Muscle of back (tissue), 11 donors: ENCODE measurements around the gene RXRB. TPM values are rescaled to one million over a fixed set of nuclear protein-coding genes. Genes with fewer than 3 reads are reported as not detected.

Source experiments
- DNase-seq, 3 donors: peaks; one replicate each; pipeline versions ENCODE4 v3.0.0 to v3.0.0-alpha.2; 2013
- polyA plus RNA-seq, 10 donors: library from polyadenylated mRNA; unstranded; fragments of 120-200 nt; gene quantifications; one replicate each; pipeline ENCODE4 v1.2.1, GENCODE V29; 2013; ENCODE audit not compliant: insufficient read length in 10 of 10

RXRB gene
- polyA plus RNA-seq, 10 donors = 31.9 to 49.0 (median 37.8) TPM

DNA sequence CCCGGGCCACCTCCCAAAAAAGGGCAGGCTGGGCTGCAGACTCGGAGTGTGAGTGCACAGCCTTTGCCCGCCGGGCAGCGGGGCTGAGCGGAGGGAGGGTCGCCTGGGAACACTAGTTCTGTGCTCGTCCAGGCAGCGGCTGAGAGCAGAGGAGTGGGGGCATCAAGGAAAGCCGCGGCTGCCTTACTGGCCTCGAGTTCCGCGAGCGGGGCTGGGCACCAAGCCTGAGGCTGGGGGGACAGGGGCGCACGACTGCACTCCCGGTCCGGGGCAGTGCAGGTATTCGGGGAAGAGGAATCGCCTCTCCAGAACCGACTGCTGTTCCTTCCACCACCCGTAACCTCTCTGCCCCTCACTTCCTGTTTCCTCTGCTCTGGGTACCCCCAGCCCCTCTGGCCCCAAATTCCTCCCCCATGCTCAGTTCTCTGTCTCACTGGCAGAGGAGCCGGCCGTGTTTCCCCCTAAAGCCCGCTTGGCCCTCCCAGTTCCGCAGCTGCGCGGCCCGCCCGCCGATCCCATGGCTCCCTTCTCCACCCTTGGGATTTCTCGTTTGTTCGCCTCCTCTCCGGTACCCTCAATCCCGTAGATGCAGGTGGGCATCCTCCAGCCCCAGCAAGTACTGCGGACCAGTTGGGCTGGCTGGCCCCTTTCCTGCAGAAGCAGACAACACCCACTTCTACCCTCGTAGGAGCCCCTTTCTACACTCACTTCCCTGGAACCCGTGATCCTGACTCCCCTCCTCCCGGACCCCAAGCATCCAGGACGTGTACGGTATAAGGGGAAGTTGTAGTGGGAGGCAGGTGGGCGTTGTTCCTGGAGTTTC, 12.9 kb upstream of the RXRB start:
- DNase-seq = peak in 1 of 3 donors; percentile 75

DNA sequence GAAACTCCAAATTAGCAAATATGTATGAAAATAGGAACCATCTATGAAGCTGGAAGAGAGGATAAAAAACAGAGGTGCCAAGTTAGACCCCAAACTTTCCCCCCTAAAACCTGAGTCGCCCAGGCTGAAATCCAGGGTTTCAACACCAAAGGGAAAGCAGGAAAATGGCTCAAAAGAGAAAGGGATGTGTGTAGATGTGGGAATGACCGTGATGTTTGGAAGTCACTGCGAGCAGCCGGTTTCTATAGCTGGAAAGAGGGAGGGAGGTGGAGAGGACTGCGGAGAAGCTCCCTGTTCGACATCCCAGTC, 12.3 kb upstream of the RXRB start:
- no peak for DNase-seq

DNA sequence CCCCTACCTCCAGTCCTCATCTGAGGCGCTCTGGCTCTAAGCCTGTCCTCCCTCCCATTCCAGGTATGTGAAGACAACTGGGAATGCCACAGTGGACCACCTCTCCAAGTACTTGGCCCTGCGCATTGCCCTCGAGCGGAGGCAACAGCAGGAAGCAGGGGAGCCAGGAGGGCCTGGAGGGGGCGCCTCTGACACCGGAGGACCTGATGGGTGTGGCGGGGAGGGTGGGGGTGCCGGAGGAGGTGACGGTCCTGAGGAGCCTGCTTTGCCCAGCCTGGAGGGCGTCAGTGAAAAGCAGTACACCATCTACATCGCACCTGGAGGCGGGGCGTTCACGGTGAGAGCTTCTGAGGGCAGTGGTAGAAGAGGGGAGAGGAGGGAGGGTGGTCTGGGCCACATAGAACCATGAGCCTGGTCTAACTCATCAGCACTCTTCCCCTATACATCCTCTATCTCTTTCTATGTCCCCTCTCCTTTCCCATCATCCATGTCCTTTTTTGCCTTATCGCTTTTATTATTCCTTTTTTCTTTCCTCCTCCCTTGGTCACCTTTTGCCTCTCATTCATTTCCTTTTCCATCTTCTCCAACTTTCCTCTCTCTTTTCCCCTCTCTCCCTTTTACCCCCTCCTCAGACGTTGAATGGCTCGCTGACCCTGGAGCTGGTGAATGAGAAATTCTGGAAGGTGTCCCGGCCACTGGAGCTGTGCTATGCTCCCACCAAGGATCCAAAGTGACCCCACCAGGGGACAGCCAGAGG, 11.4 kb upstream of the RXRB start:
- DNase-seq = no peak

DNA sequence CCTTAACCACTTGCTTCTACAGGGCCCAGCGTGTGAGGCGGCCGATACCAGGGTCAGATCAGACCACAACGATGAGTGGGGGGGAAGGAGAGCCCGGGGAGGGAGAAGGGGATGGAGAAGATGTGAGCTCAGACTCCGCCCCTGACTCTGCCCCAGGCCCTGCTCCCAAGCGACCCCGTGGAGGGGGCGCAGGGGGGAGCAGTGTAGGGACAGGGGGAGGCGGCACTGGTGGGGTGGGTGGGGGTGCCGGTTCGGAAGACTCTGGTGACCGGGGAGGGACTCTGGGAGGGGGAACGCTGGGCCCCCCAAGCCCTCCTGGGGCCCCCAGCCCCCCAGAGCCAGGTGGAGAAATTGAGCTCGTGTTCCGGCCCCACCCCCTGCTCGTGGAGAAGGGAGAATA, 10.7 kb upstream of the RXRB start:
- no peak for DNase-seq

DNA sequence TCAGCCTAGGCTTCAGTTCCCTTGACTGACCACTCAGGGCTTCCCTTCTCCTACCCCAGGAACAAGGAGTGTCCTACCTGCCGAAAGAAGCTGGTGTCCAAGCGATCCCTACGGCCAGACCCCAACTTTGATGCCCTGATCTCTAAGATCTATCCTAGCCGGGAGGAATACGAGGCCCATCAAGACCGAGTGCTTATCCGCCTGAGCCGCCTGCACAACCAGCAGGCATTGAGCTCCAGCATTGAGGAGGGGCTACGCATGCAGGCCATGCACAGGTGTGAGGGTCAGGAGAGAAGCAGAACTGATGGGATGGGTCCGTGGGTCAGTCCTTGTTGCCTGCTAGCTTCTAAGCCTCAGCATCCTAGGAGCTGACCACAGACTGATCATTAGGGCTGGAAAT, 9.4 kb upstream of the RXRB start:
- no peak for DNase-seq

DNA sequence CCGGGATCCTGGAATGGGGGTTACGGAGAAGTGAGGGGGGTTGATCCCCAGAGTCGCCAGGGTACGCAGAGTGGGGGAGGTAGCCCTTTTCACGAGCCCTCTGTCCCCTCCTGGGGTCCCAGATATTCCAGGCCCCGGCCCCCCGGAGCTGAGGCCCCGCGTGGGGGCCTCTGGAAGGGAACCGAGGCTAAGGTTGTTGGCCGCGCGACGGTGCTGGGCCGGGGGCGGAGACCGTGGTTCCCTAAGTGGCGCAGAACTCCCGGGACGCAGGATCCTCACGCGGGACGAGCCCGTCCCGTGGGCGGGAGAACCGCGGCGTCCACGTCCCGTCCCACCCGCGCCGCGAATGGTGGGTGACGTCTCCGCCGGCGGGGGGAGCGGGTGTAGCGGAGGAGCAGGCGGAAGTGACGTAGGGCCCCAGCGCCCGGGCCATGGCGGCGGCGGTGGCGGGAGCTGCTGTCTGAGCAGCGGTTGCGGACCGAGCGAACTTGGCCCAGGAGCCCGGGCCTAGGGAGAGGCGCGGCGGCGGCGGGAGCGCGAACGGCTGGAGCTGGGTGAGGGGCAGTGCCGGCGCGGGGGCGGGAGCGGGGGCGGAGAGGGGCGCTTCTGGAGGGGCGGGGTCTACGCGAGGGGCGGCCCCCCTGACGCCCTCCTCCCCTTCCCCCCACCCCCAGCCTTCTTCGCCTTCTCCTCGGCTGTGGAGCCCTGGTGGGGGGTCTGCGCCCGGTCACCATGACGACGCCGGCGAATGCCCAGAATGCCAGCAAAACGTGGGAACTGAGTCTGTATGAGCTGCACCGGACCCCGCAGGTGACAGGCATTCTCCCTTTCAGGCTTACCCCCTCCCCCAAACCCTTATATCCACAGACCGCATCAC, 7.9 kb upstream of the RXRB start, which contains the start of gene RING1:
Gene RING1, plus strand, starts transcription at position 410 of the 877 bp plus-strand sequence. Its CDS starts 323 bp downstream, at position 733.
- peak; percentile 75 to 96 (median 89) for DNase-seq

DNA sequence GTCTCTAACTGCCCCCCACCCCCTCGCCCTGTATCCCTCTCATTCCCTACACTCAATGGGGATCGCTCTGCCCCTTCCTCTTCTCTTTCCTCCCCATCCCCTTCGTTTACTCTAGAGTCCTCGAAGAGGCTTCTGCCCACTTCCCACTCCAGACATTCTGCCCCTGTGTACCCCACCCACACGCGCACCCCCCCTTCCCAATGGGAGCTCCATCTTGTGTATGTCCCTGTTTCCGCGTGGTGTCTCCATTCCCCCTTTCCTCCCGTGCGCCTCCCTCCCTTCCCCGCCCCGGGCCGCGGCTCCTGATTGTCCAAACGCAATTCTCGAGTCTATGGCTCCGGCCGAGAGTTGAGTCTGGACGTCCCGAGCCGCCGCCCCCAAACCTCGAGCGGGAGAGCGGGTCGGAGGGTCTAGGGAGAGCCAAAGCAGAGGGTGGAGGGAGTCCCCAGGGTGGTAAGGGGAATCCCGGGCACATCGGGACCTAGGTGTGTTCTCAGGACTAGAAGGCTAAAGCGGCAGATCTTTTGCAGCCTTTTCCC, 7.2 kb upstream of the RXRB start:
- peak; percentile 41 to 89 (median 68) for DNase-seq

DNA sequence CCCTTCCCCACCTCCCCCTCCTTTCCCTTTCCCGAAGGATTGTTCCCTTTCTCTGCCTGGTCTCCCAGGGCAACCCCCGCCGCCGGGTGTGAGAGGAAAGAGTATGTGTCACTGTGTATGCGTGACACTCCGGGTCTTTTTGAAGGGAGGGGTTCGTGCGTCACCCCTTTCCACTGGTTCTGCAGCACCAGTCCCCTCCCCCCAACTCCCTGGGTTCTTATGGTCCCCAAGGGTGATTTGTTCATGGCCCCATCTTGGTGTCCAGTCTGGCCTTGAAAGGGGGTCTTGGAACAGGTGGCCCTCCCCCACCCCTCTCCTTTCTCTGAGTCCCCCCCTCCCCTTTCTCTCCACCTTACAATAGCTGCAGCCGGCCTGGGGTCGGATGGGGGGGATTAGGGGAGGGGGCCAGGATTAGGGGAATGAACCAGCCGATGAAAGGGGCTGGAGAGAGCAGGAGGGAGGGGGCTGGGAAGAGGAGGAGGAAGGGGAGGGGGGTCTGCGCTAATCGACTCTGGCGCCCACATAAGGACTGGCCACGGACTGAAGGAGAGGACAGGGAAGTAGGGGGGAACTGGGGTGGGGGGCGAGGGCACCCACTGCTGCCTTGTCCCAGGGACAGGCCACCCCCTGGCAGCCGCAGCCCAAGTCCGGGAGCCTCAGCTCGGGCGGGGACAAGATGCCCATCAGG, 6.5 kb upstream of the RXRB start:
- no peak for DNase-seq

DNA sequence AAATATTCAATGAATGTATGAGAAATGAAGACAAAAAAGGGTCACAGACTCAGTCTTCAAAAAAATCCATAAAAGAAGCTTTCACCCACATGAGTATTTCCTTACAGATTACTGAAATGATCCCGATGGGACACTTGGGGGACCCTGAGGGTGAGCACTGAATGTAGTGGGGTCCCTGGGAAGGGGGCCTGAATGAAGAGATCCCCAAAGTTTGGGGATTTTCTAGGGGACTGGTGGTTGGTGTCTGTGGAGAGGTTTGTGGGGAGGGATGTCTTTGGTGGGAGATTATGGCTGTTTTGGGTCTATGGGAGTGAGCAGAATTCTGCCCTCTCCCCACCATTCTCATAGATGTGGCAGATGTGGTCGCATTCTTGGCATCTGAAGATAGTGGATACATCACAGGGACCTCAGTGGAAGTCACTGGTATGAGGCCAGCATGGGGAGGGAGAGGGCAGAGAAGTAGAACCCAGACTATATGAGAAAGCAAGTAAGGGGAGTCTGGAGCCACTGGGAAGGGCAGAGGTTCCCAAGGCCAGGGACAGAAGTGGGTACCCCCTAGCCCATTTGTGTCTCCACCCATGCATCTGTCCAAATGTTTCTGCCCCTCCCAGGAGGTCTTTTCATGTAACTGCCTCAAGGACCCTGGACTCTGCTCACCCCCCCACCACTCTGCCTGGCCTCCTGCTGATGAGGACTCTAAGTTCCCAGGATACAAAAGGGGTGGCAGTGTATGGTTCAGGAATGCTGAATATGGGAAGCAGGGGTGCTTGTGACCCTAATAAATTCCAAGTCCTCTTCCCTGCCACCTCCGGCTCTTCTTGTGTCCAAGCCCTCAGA, 5.8 kb upstream of the RXRB start:
- no peak for DNase-seq

DNA sequence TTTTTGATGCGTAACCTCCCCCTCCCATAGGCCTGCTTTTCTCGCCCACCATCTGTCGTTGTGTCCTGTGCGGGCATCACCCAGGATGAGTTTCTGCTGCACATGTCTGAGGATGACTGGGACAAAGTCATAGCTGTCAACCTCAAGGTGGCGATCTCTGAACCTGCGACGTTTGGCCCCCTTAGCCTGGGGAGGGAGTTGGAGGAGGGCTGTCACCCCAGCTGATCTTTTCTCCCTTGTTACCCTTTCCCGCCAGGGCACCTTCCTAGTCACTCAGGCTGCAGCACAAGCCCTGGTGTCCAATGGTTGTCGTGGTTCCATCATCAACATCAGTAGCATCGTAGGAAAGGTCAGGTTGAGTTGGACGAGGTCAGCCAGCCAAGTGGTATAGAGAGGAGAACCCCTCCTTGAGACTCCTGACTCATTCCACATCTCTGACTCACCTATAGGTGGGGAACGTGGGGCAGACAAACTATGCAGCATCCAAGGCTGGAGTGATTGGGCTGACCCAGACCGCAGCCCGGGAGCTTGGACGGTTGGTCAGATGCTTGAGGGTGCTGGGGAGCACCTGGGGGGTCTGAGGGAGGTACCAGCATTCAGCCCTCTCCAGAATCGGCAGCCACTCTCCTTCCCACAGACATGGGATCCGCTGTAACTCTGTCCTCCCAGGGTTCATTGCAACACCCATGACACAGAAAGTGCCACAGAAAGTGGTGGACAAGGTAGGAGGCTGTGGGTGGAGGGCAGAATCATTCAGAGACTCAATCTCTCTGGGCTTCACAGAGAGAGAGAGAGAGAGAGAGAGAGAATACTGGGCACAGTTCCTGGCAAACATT, 4.9 kb upstream of the RXRB start:
- DNase-seq = no peak

DNA sequence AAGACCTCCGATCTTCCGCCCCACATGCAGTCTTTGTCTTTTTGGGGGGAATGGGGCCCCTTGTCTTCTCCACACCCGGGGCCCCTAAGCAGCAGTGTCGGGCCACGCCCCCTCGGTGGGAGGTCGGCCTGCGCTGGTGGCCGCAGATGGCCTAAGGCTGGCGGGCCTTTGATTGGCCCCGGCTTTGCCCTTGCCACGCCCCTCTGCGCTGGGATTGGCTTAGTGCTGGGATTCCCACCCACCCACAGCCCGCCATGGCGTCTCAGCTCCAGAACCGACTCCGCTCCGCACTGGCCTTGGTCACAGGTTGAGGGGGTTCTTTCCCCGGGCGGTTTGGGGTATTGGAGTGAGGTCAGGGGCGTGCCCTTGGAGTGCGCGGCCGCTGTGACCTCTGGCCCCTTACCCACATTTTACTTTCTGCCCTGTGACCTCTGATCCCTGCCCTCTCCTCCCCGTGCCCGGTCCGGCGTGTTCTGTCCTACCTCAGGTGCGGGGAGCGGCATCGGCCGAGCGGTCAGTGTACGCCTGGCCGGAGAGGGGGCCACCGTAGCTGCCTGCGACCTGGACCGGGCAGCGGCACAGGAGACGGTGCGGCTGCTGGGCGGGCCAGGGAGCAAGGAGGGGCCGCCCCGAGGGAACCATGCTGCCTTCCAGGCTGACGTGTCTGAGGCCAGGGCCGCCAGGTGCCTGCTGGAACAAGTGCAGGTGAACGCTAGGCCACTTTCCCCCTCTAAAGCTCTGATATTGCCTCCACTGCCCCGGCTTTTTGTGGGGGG, 4.1 kb upstream of the RXRB start, which contains the start of gene HSD17B8:
Gene HSD17B8, plus strand, starts transcription at position 241 of the 776 bp plus-strand sequence. Its CDS starts 14 bp downstream, at position 255.
- peak; percentile 91 to 96 (median 93) for DNase-seq

DNA sequence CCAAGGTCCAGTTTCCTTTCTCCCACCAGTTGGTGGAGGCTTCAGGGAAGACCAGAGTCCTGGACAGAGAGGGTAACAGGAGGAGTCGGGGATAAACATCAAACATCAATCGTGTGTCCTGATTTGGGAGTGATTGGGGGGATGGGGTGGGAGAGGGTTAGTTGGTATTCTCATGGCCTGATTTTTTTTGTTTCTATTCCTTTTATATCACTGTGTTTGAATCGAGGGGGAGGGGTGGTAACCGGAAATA, 3.6 kb upstream of the RXRB start:
- DNase-seq = no peak

DNA sequence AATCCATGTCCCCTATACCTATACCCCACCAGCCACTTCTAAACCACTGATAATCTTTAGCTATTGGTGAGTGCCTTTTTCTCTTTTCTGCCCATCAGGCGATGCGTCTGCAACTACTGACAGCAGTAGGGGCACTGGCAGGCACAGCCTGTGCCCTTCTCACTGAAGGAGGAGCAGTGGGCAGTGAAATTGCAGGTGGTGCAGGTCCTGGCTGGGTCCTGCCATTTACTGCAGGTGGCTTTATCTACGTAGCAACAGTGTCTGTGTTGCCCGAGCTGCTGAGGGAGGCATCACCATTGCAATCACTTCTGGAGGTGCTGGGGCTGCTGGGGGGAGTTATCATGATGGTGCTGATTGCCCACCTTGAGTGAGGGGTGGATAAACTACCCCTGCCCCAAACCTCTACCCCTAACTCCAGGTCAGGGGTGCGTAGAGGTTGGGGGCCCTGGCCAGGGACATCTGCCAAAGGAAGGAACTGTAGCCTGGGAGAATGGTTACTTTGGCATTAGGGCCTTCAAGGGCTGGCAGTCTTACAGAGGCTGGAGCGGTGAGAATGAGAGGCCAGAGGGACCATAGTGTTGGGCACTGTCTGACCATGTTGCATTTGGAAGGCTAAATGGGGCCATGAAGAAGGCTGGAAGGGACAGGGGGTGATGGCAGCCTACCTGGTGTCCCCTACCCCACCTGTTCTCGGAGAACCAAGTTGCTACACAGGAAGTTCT, 3.1 kb upstream of the RXRB start:
- peak in 1 of 3 donors; percentile 22 for DNase-seq

DNA sequence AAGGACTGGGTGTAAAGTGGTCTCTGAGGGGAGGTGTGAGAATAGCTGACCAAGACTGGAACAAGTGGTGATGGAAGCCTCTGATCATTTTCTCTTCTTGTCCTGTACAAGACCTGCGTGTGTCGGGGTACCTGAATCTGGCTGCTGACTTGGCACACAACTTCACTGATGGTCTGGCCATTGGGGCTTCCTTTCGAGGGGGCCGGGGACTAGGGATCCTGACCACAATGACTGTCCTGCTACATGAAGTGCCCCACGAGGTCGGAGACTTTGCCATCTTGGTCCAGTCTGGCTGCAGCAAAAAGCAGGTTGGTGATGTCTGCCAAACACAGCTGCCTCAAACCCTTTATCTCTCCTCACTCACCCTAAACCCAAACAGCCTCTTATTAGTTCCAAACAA, 2.3 kb upstream of the RXRB start:
- no peak for DNase-seq

DNA sequence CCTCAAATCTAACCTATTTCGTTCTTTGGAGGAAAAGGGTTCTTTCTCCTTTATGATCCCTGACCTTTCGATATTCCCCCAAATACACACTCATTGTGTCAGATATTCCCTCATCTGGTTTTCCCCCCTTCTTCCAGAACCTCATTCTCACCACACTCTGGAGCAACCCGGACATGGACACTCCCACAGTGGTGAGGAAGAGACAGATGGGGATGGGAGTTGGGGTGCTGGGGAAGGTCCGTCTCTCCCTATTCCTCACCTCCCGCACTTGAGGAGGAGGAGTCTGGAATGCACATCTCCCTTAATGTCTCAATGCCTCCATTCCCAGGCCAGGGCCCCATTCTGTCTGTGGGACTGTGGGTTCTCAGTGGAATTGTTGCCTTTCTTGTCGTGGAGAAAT, 1.5 kb upstream of the RXRB start:
- no peak for DNase-seq

DNA sequence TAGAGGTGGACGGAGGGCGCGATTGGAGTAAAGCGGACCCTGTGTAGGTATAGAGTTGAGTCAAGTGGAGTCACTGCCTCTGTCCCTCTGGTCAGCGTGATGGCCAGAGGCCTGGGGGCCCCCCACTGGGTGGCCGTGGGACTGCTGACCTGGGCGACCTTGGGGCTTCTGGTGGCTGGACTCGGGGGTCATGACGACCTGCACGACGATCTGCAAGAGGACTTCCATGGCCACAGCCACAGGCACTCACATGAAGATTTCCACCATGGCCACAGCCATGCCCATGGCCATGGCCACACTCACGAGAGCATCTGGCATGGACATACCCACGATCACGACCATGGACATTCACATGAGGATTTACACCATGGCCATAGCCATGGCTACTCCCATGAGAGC, 681 bp upstream of the RXRB start:
- DNase-seq = no peak

DNA sequence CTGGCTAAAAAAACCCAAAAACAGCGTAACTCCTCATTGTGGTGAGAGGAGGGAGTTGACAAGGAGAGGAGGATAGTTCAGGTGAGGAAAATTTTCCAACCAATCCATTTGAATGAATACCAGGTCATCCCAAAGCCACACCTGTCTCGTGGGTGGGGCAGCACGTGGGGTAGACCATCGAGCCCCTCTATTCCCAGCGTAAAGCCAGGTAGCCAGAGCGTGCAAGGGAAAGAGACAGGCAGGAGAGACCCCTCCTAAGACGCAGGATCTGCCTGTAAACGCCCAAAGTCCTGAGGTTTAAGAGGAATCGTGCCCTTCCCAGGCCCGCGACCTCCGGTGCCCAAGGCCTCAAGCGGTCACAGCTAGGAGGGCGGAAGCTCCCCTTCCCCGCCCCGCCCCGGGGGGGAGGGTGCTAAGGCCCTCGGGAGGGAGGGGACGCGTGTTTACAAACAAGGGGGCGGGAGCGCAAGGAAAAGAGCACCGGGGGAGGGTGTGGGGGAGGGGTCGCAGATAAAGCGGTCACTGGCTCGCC, 712 bp downstream of the RXRB start:
- peak in 2 of 3 donors; percentile 47 to 71 for DNase-seq
